ENCODE data around the gene EPYC.

The EPYC gene

GRCh38 chr12:91004872-91005271 lies at the start of gene EPYC:
Gene EPYC, minus strand, starts transcription at chr12:91004972. Its CDS starts 2,407 bp downstream, at chr12:91002565.
- no peak for DNase-seq

GRCh38 chr12:91053951-91054715 lies 49.4 kb upstream of the EPYC start:
- no peak for DNase-seq

- no peak for DNase-seq
These were observed 47.3 kb upstream of the EPYC start for GRCh38 chr12:91052026-91052425.

DNA sequence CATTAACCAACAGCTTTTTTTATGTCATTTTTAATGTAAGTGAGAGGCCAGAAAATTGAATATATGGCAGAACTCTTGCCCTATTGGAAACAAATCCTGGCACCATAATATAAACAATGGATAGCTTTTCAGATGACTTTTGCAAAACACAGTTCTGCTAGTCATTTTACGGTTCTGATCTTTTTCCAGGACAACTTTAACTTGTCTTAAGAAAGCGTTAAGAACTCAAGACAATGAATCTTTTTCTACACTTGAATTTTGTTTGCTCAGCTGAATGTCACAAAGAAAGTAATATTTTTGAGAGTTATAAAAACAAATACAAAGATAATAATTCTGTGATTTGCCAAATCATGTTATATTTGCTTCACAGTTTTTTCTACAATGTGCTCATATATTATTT lies 39.8 kb upstream of the EPYC start:
- no peak for DNase-seq

DNA sequence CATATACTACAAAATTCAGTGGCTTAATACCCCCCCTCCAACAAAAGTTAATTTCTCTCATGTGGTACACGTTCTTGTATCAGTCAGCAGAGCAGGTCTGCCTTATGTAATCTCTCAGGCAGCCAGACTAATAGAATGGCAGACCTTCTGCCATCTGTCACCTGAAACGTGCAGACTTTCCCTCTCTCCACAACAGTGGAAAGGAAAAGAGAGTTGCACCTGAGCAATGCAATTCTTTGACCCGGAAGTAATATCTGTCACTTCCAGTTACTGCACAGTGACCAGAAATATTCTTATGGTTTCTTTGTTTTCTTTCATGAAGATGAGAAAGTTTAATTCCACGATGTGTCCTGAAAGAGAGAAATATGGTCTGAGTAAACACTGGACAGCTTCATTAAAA lies 38.6 kb upstream of the EPYC start:
- no peak for DNase-seq

DNA sequence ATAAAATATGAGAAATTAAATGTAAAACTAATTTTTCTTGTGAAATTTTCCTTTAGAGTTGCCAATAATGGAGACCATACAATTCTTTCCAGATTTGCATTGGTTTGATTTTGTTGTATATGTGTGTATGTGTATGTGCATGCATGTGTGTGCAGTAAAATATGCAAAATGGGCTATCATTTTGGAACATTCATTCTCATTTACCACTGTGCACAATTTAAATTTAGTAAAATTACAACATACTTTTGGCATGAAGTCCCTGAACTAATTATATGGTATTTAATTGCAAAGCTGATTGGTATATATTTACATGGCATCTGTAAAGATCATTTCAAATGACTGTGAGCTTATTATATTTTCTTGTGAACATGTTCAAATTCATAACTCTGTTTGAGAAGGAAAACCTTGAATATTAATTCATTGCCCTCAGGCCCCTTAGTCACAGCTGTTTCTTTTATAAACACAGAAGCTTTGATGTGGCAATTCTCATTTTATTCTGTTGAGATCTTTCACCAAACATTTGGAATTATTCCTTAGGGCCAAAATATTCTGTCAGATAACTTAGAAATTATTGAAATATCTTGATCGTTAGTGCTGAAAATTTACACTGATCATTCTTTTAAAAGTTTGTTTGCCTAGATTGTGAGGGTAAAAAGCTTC lies 35.5 kb upstream of the EPYC start:
- DNase-seq: no peak

DNA sequence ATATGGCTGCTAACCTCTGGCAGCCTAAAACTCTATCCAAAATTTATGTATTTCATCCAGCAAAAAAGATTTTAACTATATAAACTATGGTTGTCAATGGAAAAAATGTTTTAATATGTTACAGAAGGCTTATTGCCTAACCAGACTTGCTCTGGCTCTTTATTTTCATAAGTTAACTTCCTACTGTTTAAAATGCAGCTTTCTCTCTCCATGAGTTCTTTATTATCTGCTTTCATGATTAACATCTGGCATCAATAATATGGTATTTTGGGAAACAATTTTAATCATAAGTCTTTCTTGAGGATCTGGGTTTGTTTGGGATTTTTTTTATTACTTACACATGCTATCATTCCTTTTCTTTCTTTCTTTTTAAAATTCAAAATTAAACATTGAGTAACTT lies 32.5 kb upstream of the EPYC start:
- no peak for DNase-seq

DNA sequence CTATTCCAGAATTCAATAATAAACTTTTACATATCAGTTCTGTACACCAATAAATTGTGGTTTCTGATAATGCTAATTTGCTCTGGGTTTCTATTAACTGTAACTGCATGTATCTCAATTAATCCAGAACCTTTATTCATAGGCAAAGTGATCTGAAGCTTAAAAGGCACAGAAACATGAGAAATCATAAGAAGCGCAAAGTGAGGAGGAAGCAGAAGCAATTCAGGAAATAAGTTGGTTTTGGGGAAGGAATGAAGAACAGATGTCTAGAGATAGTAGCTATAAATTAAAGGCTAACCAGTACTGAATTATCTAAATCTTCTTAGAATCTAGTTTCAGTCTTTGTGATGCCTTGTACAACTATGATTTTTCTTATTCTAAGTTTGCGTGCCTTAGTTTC lies 28.5 kb upstream of the EPYC start:
- no peak for DNase-seq

DNA sequence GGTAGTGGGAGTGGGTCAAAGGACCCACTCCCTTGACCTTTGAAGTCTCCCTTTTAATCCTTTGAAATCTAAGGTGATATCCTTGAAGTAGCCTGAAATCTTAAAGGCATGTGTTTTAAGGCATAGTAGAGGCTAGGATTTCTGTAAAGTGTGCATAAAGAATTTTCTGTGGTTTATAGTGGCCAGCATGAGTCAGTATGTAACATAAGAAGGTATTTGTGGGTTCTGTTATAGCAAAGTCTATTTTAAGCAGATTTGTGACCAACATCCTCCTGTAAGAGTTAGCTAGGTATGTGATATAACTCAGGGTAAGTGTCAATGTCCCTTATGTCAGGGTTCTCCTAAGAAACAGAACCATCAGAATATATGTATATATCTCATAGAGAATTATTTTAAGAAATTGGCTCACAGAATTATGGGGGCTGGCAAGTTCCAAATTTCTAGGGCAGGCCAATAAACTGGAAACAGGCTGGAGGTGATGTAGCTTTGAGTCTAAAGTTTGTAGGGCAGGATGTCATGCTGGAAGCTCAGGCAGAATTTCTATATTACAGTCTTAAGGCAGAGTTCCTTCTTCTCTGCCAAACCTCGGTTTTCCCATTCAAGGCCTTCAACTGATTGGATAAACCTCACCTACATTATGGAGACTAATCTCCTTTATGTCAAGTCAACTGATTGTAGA lies 18.7 kb upstream of the EPYC start:
- no peak for DNase-seq

GRCh38 chr12:91021076-91021475 lies 16.3 kb upstream of the EPYC start:
- no peak for DNase-seq

DNA sequence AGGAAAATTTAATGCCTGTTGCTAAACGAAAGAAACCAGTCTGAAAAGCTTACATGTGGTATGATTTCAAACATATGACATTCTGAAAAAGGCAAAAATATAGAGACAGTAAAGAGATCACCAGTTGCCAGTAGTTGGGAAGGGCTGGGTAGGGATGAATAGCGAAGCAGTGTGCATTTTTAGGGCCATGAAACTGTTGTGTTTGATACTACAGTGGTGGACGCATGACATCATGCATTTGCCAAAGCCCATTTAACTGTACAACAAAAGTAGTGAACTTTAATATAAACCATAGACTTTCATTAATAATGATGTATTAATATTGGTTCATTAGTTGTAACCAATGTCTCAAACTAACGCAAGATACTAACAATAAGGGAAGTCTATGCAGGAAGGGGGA lies 14.7 kb upstream of the EPYC start:
- DNase-seq: no peak

GRCh38 chr12:91017511-91018263 lies 12.9 kb upstream of the EPYC start:
- DNase-seq: no peak

- no peak for DNase-seq
These were observed 12.3 kb upstream of the EPYC start for GRCh38 chr12:91017043-91017442.

- DNase-seq: no peak
These were observed 4.7 kb upstream of the EPYC start for GRCh38 chr12:91009319-91009950.

GRCh38 chr12:91007531-91008290 lies 2.9 kb upstream of the EPYC start:
- no peak for DNase-seq

- no peak for DNase-seq
These were observed 1.0 kb downstream of the EPYC start for GRCh38 chr12:91003737-91004136.

DNA sequence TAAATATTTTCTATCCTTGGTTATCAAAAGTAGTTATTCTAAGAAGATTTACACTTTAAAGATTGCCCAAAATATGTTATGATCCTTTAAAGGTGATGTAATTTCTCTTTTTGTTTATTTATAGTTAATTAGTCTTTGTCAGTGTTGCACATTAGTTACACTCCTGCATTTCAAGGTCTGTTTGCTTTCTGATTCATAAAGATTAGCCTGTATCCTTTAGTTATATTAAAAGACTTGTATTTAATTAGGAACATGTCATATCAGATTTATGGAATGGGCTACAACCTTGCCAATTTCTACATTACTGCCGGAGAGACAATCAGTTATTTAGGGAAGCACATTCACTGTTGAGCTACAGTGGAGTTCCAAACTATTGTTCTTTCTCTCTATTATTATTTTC lies 3.5 kb downstream of the EPYC start:
- DNase-seq: no peak

DNA sequence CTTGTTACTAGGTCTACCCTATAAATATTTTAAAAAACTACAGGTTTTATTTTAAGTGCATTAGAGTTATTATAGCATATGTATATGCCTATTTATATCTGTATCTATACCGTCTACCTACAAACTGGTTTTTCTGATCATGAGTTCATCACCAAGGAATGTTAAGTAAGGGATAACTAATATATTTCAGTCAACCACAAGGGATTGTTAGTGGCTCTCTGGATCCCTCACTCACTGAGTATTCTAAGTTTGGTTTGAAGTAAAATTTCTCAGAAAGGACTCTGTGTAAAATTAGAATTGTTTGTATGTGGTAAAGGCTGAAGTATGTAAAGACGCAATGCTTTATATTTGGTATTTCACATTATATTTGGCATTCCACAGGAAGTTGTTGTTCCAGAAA lies 4.8 kb downstream of the EPYC start:
- DNase-seq: no peak

- DNase-seq: no peak
These were observed 5.2 kb downstream of the EPYC start for GRCh38 chr12:90999527-90999926.

DNA sequence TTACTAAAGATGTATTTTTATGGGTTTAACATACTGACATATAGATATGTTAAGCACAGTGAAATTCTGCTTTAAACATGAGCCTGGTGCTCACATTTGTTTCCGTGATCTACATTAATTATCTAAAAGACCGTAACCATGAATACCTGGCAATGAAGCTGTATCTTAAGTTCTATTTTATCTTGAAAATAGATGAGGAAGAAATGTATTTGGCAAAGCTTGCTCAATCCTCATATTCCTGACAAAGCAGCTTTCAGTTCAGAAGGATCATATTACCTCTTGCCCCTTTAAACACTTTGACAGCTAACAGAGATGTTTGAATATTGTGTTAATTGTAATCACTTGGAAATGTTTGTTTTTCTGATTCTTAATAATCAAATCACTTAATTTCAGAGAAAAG lies 9.8 kb downstream of the EPYC start:
- no peak for DNase-seq

- no peak for DNase-seq
These were observed 12.8 kb downstream of the EPYC start for GRCh38 chr12:90991952-90992465.

GRCh38 chr12:90990611-90991010 lies 14.2 kb downstream of the EPYC start:
- DNase-seq: no peak

Measured in stimulated activated CD4-positive, alpha-beta T cell treated with anti-CD3 and anti-CD28 coated beads, Interleukin-2, amount 100 ng/mL, for 24 hours (primary cell).